DMS 273 (cell line): ENCODE data around the gene ASB5.

Experiments used
- DNase-seq: peaks from one replicate; lab custom pipeline; 2025; ENCODE audit not compliant: unreplicated experiment; lab: John Stamatoyannopoulos, UW

The ASB5 gene

GRCh38 chr4:176185051-176185450 lies 84.0 kb downstream of the ASB5 start:
- DNase-seq, result no peak
